ENCODE data around the gene TTYH3. TPM values are rescaled to one million over a fixed set of nuclear protein-coding genes. Genes with fewer than 3 reads are reported as not detected.
A peak's percentile ranks its signal among the peaks of the same experiment; 100 is the strongest.

The TTYH3 gene
- total and polyA plus RNA-seq, 2 of the 8 experiments (the other 6 are each of a cell fraction or from before 2014, with no cell fraction given): 66.2 to 169 TPM

- CTCF ChIA-PET (ENCODE audit: partially characterized antibody): interaction anchor here (1.1 to 3.6 kb wide), 4 partner anchors 13 to 37 kb away, joined by 4 to 9 read pairs (median 5); no protein-coding TSS in a partner anchor
- TF ChIP-seq SP1 (IDR thresholded peaks at IDR 0.05; ENCODE audit: low read depth, low read length) (no peak), ASH2L (IDR thresholded peaks at IDR 0.05; ENCODE audit: low read length) (no peak), CTBP2 (IDR thresholded peaks at IDR 0.05; ENCODE audit: borderline replicate concordance, insufficient read depth, insufficient read length, low read length) (no peak), BACH1 (IDR thresholded peaks at IDR 0.05; ENCODE audit: low read length) (no peak), JUND (IDR thresholded peaks at IDR 0.05; ENCODE audit: low read length) (no peak), SIN3A (conservative IDR thresholded peaks at IDR 0.05 in 1 of 2, IDR thresholded peaks at IDR 0.05 in 1 of 2; ENCODE audit: low read depth in 1 of 2, low read length in 2 of 2) (no peak), CBX5 (IDR thresholded peaks at IDR 0.05; ENCODE audit: low read depth, low read length) (no peak)
These were observed 8.1 kb upstream of the TTYH3 start for GRCh38 chr7:2623698-2624014.

More at GRCh38 chr7:2623698-2624014, 8.1 kb upstream of the TTYH3 start:
- 93% methylated on average over 10 of the region's 10 CpGs; no CpG with 5 or more reads in 1 of the 2 experiments for WGBS, 2 experiments (ENCODE audit: extremely low coverage in 1 of 2, insufficient coverage in 1 of 2, insufficient read length in 1 of 2, insufficient replicate concordance in 2 of 2, low coverage in 1 of 2, low lambda C conversion rate in 2 of 2, missing lambda C conversion rate in 1 of 2)
- no peaks in the 10 kb centered on the region for H3K9me3 ChIP-seq (ENCODE audit: insufficient read depth in 2 of 2, low read depth in 1 of 2, low read length in 1 of 2)
- H3K79me1 ChIP-seq (ENCODE audit: low read depth, low read length): no peaks in the 10 kb centered on the region
- no peaks in the 10 kb centered on the region for H3K27me3 ChIP-seq (replicated peaks in 1 of 4; ENCODE audit: control insufficient read depth in 3 of 4, extremely low read depth in 1 of 4, insufficient read depth in 3 of 4, low read length in 3 of 4)
- POLR2A ChIA-PET (ENCODE audit: partially characterized antibody): interaction anchor here (1.4 to 2.4 kb wide), 2 partner anchors 10 to 27 kb away, joined by 3 to 7 read pairs; no protein-coding TSS in a partner anchor
- H3K23ac ChIP-seq (ENCODE audit: insufficient read length): no peak overlapping the region
- H3K36me3 ChIP-seq (ENCODE audit: control insufficient read depth in 2 of 4, insufficient read depth in 4 of 4, low read length in 3 of 4): no peaks in the 10 kb centered on the region
- peak overlapping the region; percentile 60; the same call in 1 of the 2 replicates for H2BK5ac ChIP-seq (ENCODE audit: low read depth, low read length)
- H3K23me2 ChIP-seq (ENCODE audit: low read depth, low read length): no peaks in the 10 kb centered on the region; the same call in 1 of the 2 replicates
- DNase-seq (ENCODE audit: low read depth in 1 of 2, low spot score in 2 of 2) (no peak), FAIRE-seq (no peak)
- H2BK15ac ChIP-seq (ENCODE audit: low read length): 0 out of 2 replicates have a peak overlapping the region, but pooled peaks have one; percentile 29
- H3K79me2 ChIP-seq (ENCODE audit: control insufficient read depth in 1 of 2, insufficient read depth in 2 of 2, low read length in 2 of 2): no peaks in the 10 kb centered on the region
- no peak overlapping the region for H2AK5ac ChIP-seq (ENCODE audit: low read depth, low read length)
- H3K4me1 ChIP-seq (replicated peaks in 1 of 4; ENCODE audit: control insufficient read depth in 3 of 4, insufficient read depth in 4 of 4, low read length in 3 of 4): peaks cover 0 to 22% (median 18%) of the 10 kb centered on the region in 4 experiments; a peak in 6 of 7 replicates
- H4K8ac ChIP-seq (ENCODE audit: extremely low read depth, insufficient read depth, low read length): peak overlapping the region; percentile 79
- no peak overlapping the region for H3K9ac ChIP-seq (replicated peaks in 1 of 4; ENCODE audit: extremely low read depth in 1 of 4, low read depth in 3 of 4, low read length in 3 of 4)
- H3K4me2 ChIP-seq (ENCODE audit: insufficient read depth in 1 of 2, low read depth in 2 of 2, low read length in 2 of 2): no peak overlapping the region
- H4K5ac ChIP-seq (ENCODE audit: insufficient read length, low read depth, low read length): no peak overlapping the region
- no peak overlapping the region for H3K56ac ChIP-seq (replicated peaks; ENCODE audit: insufficient read length, low read depth, low read length)
- no peak overlapping the region for H3K14ac ChIP-seq (ENCODE audit: insufficient read length)
- no peak overlapping the region for H2BK20ac ChIP-seq (ENCODE audit: low read length)
- peak overlapping the region; percentile 85 for H4K91ac ChIP-seq (replicated peaks; ENCODE audit: insufficient read length, low read length)
- H3K4ac ChIP-seq (replicated peaks; ENCODE audit: insufficient read length, low read depth, low read length): peak overlapping the region; percentile 32
- H2BK120ac ChIP-seq (replicated peaks; ENCODE audit: low read depth, low read length): no peak overlapping the region
- no peak overlapping the region for H3K27ac ChIP-seq (ENCODE audit: low read depth, low read length)
- H2AFZ ChIP-seq (ENCODE audit: low read length): no peak overlapping the region
- no peak overlapping the region for H3K4me3 ChIP-seq (ENCODE audit: extremely low read depth in 1 of 4, insufficient read depth in 2 of 4, low read depth in 3 of 4, low read length in 4 of 4)
- no peak overlapping the region for H3K18ac ChIP-seq (ENCODE audit: extremely low read depth, low read length)
- H4K20me1 ChIP-seq (replicated peaks in 1 of 2; ENCODE audit: control insufficient read depth in 1 of 2, insufficient read depth in 2 of 2, low read length in 2 of 2): no peaks in the 10 kb centered on the region
- H2BK12ac ChIP-seq (ENCODE audit: low read depth, low read length): no peak overlapping the region

All from H1 (cell line).